ENCODE data around the gene MAGEB17. TPM values are rescaled to one million over a fixed set of nuclear protein-coding genes. Genes with fewer than 3 reads are reported as not detected.
"Not testable (repeated sequence)": the region's sequence is repeated elsewhere in the genome, so short reads cannot be mapped to it uniquely, and the experiment has no call there.

Gene MAGEB17
- total RNA-seq, 1 donor from 2014 or later: not detected

DNA sequence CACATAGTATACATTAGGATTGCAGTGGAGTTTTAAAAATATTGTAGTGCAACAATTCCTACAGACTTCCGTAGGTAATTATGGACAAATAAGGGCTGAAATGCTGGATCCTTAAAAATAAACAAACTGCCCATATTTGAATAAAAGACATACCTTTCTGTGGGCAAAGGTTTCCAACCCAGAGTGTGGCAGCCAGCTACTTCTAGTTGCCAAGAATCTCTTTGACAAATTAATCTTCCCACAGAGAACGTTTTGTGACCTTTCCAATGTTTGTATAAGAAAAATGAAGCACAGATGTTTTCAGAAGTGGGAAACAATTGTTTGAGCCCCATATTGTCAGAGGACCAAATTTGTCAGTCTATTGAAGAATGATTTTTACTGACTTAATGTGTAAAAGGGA, 22.9 kb upstream of the MAGEB17 start:
- ATAC-seq (no peak), DNase-seq (no peak)
- TF ChIP-seq, protein P1, sequence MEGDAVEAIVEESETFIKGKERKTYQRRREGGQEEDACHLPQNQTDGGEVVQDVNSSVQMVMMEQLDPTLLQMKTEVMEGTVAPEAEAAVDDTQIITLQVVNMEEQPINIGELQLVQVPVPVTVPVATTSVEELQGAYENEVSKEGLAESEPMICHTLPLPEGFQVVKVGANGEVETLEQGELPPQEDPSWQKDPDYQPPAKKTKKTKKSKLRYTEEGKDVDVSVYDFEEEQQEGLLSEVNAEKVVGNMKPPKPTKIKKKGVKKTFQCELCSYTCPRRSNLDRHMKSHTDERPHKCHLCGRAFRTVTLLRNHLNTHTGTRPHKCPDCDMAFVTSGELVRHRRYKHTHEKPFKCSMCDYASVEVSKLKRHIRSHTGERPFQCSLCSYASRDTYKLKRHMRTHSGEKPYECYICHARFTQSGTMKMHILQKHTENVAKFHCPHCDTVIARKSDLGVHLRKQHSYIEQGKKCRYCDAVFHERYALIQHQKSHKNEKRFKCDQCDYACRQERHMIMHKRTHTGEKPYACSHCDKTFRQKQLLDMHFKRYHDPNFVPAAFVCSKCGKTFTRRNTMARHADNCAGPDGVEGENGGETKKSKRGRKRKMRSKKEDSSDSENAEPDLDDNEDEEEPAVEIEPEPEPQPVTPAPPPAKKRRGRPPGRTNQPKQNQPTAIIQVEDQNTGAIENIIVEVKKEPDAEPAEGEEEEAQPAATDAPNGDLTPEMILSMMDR (IDR thresholded peaks at IDR 0.05): no peak
- Histone ChIP-seq H3K27me3 (no peaks in the 10 kb centered on the region), H3K9me3 (no peaks in the 10 kb centered on the region), H3K4me3 (no peak overlapping the region), H3K27ac (no peak overlapping the region), H3K4me1 (no peaks in the 10 kb centered on the region), H3K36me3 (no peaks in the 10 kb centered on the region)
- intact Hi-C loops (cut with DNase I): no loop called here

GRCh38 chrX:16145093-16145492, 22.2 kb upstream of the MAGEB17 start:
- H3K4me3 ChIP-seq; DNase-seq; H3K27ac ChIP-seq; H3K27me3 ChIP-seq; ATAC-seq; H3K4me1 ChIP-seq; H3K36me3 ChIP-seq; H3K9me3 ChIP-seq; intact Hi-C loops (cut with DNase I): not testable (repeated sequence)

GRCh38 chrX:16145656-16146055, 21.6 kb upstream of the MAGEB17 start:
- DNase-seq: no peak
- Histone ChIP-seq H3K9me3 (no peaks in the 10 kb centered on the region), H3K4me3 (no peak overlapping the region), H3K36me3 (no peaks in the 10 kb centered on the region), H3K27ac (no peak overlapping the region), H3K4me1 (no peaks in the 10 kb centered on the region), H3K27me3 (no peaks in the 10 kb centered on the region)
- intact Hi-C loops (cut with DNase I): no loop called here
- TF ChIP-seq, protein P1 (IDR thresholded peaks at IDR 0.05): no peak
- no peak for ATAC-seq

DNA sequence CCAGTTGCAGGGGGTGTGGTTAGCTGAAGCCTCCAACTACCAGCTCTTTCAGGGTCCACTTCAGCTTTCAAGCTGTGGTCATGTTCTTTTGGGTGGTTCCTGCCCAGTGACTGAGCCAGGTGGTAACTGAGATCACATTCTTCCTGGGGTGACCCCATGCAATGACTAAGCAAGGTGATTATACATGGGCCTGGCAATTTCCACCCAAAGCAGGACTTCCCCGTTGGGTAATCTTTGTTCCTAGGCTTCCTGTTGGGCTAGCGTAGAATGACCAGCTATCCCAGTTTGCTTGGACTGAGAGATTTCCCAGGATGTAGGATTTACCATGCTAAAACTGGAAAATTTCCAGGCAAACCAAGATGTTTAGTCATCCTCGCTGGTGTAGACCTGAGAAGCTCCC, 18.4 kb upstream of the MAGEB17 start:
- TF ChIP-seq, protein P1 (IDR thresholded peaks at IDR 0.05): no peak
- no peak for ATAC-seq
- intact Hi-C loops (cut with DNase I): no loop called here
- H3K27me3 ChIP-seq: no peaks in the 10 kb centered on the region
- no peak for DNase-seq
- no peaks in the 10 kb centered on the region for H3K36me3 ChIP-seq
- no peak overlapping the region for H3K4me3 ChIP-seq
- no peaks in the 10 kb centered on the region for H3K4me1 ChIP-seq
- H3K9me3 ChIP-seq: no peaks in the 10 kb centered on the region
- no peak overlapping the region for H3K27ac ChIP-seq

DNA sequence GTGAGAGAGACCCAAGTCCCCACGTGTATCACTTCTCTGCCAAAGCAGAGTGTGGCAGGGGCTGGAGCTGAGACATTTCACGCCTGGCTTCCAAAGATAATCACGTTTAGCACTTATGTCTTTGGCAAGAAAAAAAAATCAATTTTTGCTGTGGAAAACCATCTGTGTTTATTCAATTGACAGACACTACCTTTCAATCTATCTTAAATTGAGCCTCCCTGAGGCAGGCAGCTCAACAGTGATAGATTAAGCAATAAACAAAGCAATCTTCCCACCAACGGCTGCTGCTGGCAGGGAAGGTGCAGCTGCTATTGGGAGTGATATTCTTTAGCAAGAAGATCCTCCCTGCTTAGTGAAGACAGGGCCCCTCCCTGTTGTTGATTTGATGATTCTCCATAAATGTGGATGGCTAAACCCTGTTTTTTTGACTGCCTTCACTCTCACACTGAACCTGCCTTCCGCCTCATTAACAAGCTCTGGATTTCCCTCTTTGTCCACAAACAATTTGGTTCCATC, 11.6 kb upstream of the MAGEB17 start:
- TF ChIP-seq, protein P1 (IDR thresholded peaks at IDR 0.05): no peak
- Histone ChIP-seq H3K4me1 (no peaks in the 10 kb centered on the region), H3K27me3 (no peaks in the 10 kb centered on the region), H3K9me3 (no peaks in the 10 kb centered on the region), H3K4me3 (no peak overlapping the region), H3K27ac (no peak overlapping the region), H3K36me3 (no peaks in the 10 kb centered on the region)
- intact Hi-C loops (cut with DNase I): no loop called here
- no peak for DNase-seq
- ATAC-seq: no peak

- TF ChIP-seq, protein P1 (IDR thresholded peaks at IDR 0.05): no peak
- no peaks in the 10 kb centered on the region for H3K27me3 ChIP-seq
- H3K27ac ChIP-seq: no peak overlapping the region
- H3K4me1 ChIP-seq: no peaks in the 10 kb centered on the region
- no peak overlapping the region for H3K4me3 ChIP-seq
- H3K36me3 ChIP-seq: no peaks in the 10 kb centered on the region
- H3K9me3 ChIP-seq: no peaks in the 10 kb centered on the region
- intact Hi-C loops (cut with DNase I): no loop called here
- DNase-seq (no peak), ATAC-seq (no peak)
Observed at GRCh38 chrX:16156692-16157331, 10.5 kb upstream of the MAGEB17 start.
